ENCODE results near the gene COMMD9.
A peak's percentile ranks its signal among the peaks of the same experiment; 100 is the strongest.

DNA sequence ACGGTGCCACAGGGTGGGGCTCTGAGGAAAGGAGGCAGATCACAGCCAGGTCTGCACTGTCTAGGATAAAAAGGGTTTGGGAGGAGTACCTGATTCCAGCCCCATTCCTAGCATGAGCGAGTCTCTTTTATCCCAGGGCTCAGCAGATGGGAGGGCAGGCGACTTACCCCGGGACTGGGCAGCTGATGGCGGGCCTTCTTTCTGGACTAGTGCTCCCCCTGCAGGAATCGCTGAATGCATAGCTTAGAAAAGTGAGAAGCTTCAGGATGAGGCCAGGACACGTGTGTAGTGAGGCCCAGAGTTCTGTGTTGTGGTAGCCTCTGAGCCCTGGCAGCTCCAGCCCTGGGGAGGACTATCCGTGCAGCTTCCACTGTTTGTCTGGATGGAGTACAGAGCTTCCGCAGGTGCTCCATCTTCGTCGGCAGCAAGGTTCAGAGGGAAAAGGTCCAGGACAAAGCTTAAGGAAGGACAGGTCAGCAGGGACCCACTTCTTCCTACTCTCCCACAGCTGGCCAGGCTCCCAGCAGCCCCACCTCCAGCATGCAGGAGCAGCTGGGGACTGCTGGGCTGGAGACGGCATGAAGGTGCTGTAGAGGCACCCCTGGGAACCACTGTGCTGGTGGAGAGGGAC is 30.4 kb downstream of the COMMD9 start:
- TF ChIP-seq, protein P1, sequence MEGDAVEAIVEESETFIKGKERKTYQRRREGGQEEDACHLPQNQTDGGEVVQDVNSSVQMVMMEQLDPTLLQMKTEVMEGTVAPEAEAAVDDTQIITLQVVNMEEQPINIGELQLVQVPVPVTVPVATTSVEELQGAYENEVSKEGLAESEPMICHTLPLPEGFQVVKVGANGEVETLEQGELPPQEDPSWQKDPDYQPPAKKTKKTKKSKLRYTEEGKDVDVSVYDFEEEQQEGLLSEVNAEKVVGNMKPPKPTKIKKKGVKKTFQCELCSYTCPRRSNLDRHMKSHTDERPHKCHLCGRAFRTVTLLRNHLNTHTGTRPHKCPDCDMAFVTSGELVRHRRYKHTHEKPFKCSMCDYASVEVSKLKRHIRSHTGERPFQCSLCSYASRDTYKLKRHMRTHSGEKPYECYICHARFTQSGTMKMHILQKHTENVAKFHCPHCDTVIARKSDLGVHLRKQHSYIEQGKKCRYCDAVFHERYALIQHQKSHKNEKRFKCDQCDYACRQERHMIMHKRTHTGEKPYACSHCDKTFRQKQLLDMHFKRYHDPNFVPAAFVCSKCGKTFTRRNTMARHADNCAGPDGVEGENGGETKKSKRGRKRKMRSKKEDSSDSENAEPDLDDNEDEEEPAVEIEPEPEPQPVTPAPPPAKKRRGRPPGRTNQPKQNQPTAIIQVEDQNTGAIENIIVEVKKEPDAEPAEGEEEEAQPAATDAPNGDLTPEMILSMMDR (conservative IDR thresholded peaks at IDR 0.05 in 1 of 2, IDR thresholded peaks at IDR 0.05 in 1 of 2; ENCODE audit: low read depth in 1 of 2, low read length in 2 of 2): peak; percentile 76 to 80
- no peak for TF ChIP-seq EZH2 (IDR thresholded peaks at IDR 0.05; ENCODE audit: low read length, missing control alignments)
